Heart left ventricle (tissue), 13 donors: Measurements from ENCODE around the gene SRPK2.

ENCODE experiments used
- CTCF ChIP-seq, 12 donors: fragments of 200-600 bp; sonication (generic) in 4 of 12; IDR thresholded peaks; one replicate each; pipeline versions ENCODE4 v1.5.0 to v1.8.0; 2018 to 2022; ENCODE audit warnings: antibody characterized with exemption in 12 of 12, mild to moderate bottlenecking in 5 of 12
- POLR2A ChIP-seq, 2 donors: fragments of 450-650 bp; IDR thresholded peaks; one replicate each; pipeline ENCODE4 v1.6.1; 2017; ENCODE audit warnings: antibody characterized with exemption in 2 of 2, mild to moderate bottlenecking in 2 of 2, moderate library complexity in 2 of 2
- donor health status: ischemic (EF 13 %, LVEDD 7.1; RV severe dilation, severe dysfunction).
- donor health status: DM: no; HTN: yes; CAD: no.
- donor health status: DM: no; HTN: no; CAD: no.
- donor health status: ischemic (EF 25% LVEDD 6.9; RV normal size, moderate dysfunction).
- donor health status: ischemic (EF 25% LVEDD 5.7; RV mildly dilated, moderate dysfunction).
- donor health status: ischemic (EF 35%, LVEDD 5.7; RV mildly dilated, moderate dysfunction).
- donor health status: nonischemic (EF 11% LVEDD 7.7; RV severe dilation, severe dysfunction).
- donor health status: DM: yes; HTN: yes; CAD: no.
- donor health status: PGD.
- donor health status: ischemic (EF 29% LVEDD 5.4; RV normal size, mild dysfunction).
- donor health status: nonischemic (EF 23%, LVEDD 6.1; RV moderate dilation, normal function).

DNA sequence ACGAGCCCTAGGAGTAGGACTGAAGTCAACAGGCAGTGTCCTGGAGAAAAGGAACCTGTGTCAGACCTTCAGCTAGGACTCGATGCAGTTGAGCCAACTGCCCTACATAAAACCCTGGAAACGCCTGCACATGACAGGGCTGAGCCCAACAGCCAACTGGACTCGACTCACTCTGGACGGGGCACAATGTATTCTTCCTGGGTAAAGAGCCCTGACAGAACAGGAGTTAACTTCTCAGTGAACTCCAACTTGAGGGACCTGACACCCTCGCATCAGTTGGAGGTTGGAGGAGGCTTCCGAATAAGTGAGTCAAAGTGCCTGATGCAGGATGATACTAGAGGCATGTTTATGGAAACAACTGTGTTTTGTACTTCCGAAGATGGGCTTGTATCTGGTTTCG, 281.3 kb downstream of the SRPK2 start:
- TF ChIP-seq CTCF (IDR thresholded peaks at IDR 0.05) (no peak), POLR2A (IDR thresholded peaks at IDR 0.05) (no peak)
